Measurements from ENCODE around the gene AP1M1. TPM values are rescaled to one million over a fixed set of nuclear protein-coding genes. Genes with fewer than 3 reads are reported as not detected.

Gene AP1M1
- total and polyA plus RNA-seq, 2 of the 4 experiments (the other 2 are of a cell fraction) = 85.1 to 99.1 TPM

- no CpG with 5 or more reads among the region's 5 CpGs for WGBS, 2 experiments (ENCODE audit: extremely low coverage in 2 of 2, insufficient read length in 1 of 2)
- H3K9ac ChIP-seq (ENCODE audit: low read depth, low read length) = no peak overlapping the region
- H3K36me3 ChIP-seq (ENCODE audit: control insufficient read depth, insufficient read depth, low read length) = no peaks in the 10 kb centered on the region
- no peak overlapping the region for H4K8ac ChIP-seq (ENCODE audit: low read depth in 2 of 2, low read length in 2 of 2)
- peaks cover 8% of the 10 kb centered on the region for H3K4me1 ChIP-seq (ENCODE audit: control insufficient read depth, insufficient read depth, low read length)
- H3K4me2 ChIP-seq (ENCODE audit: low read depth, low read length) = no peak overlapping the region
- no TSS peak for BruUV-seq (replicated peaks)
- POLR2A ChIA-PET (ENCODE audit: unreplicated experiment) = no interaction called here
- no peak overlapping the region for H3K18ac ChIP-seq (ENCODE audit: low read depth, low read length)
- no peaks in the 10 kb centered on the region for H3K79me1 ChIP-seq (ENCODE audit: low read depth in 1 of 2, low read length in 2 of 2)
- H3K27me3 ChIP-seq (ENCODE audit: control insufficient read depth, insufficient read depth, low read length) = peaks cover 4% of the 10 kb centered on the region; the same call in 1 of the 2 replicates
- H3K4ac ChIP-seq (ENCODE audit: low read depth, low read length) = no peak overlapping the region
- in situ Hi-C loops (cut with MboI; ENCODE audit: low sequenced_read_pairs) = no loop called here
- ATAC-seq (ENCODE audit: low read depth) = no peak
- intact Hi-C loops (cut with micrococcal nuclease) = no loop called here
- no peak overlapping the region for H2AK5ac ChIP-seq (ENCODE audit: low read depth, low read length)
- no peak overlapping the region for H3K23ac ChIP-seq (ENCODE audit: low read depth, low read length)
- no peak overlapping the region for H2BK120ac ChIP-seq (ENCODE audit: low read depth, low read length)
- DNase-seq = no peak
- no peak overlapping the region for H3K27ac ChIP-seq (ENCODE audit: insufficient read depth, low read length)
- CTCF ChIA-PET = no interaction called here
- TF ChIP-seq SMC3 (IDR thresholded peaks at IDR 0.05; ENCODE audit: low read depth, low read length) (no peak), USF2 (IDR thresholded peaks at IDR 0.05; ENCODE audit: low read depth, low read length) (no peak), MXI1 (IDR thresholded peaks at IDR 0.05; ENCODE audit: borderline replicate concordance, low read depth, low read length) (no peak), MAFK (IDR thresholded peaks at IDR 0.05; ENCODE audit: low read depth, low read length) (no peak), ELK1 (IDR thresholded peaks at IDR 0.05; ENCODE audit: borderline replicate concordance, low read depth, low read length) (no peak), MAZ (IDR thresholded peaks at IDR 0.05; ENCODE audit: borderline replicate concordance, low read depth, low read length) (no peak), FOS (IDR thresholded peaks at IDR 0.05; ENCODE audit: low read depth, low read length) (no peak), RCOR1 (IDR thresholded peaks at IDR 0.05; ENCODE audit: insufficient replicate concordance, low read length) (no peak)
- no peak overlapping the region for H2AK9ac ChIP-seq (replicated peaks; ENCODE audit: low read depth, low read length, poor library complexity)
- H3K9me1 ChIP-seq (ENCODE audit: insufficient read depth, low read length) = peaks cover 8% of the 10 kb centered on the region
- dilution Hi-C loops (cut with HindIII; ENCODE audit: low sequenced_read_pairs, unreplicated experiment) = no loop called here
- H2BK15ac ChIP-seq (ENCODE audit: low read depth, low read length) = no peak overlapping the region
- no peak overlapping the region for H2BK5ac ChIP-seq (ENCODE audit: low read depth, low read length, poor library complexity, severe bottlenecking)
- no peak overlapping the region for H2AFZ ChIP-seq (replicated peaks; ENCODE audit: low read length, poor library complexity)
- no peaks in the 10 kb centered on the region for H3K9me3 ChIP-seq (ENCODE audit: control insufficient read depth, insufficient read depth, low read length)
- H3K4me3 ChIP-seq (ENCODE audit: insufficient read depth, low read depth, low read length) = no peak overlapping the region
- no peak overlapping the region for H3K56ac ChIP-seq (ENCODE audit: extremely low read depth, insufficient read depth, low read length)
- no peaks in the 10 kb centered on the region for H4K20me1 ChIP-seq (ENCODE audit: insufficient read depth, low read length)
- H4K91ac ChIP-seq (ENCODE audit: insufficient read depth, low read depth, low read length) = no peak overlapping the region
- no peak overlapping the region for H4K5ac ChIP-seq (ENCODE audit: low read depth, low read length)
- no peak overlapping the region for H2BK20ac ChIP-seq (ENCODE audit: low read depth, low read length)
- H3K14ac ChIP-seq (replicated peaks; ENCODE audit: low read depth, low read length) = no peak overlapping the region
Measured at GRCh38 chr19:16159655-16160054, 38.1 kb upstream of the AP1M1 start.

All from IMR-90 (cell line).